Measurements from ENCODE around the gene TRIO. TPM values are rescaled to one million over a fixed set of nuclear protein-coding genes. Genes with fewer than 3 reads are reported as not detected.

The TRIO gene
- total RNA-seq, 1 experiment from 2014 or later: 136 TPM

DNA sequence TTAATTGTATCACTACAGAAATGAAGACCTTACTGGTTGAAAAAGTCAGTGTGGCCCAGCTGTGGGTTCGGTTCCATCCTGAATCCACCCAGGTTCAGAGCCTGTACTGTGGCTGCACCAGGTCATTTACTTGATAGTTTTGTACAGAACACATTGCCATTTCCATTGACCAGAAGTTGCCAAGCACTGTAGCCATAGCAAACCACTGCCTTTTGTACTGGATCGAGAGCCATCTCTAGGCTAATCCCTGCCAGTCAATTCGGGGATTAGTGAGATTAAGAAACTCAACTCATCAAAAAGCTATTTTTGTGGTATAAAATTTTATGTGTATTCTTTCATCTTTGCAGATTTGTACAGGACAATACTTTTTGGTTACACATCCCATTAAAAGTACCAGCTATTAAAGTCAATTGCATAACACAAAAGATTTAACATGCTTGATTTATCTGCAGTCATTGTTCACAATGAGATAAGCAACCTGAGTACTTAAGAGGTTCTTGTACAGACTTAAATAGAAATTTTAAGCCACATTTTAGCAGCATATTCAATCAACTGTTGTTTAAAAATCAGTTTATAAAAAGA, 329.9 kb downstream of the TRIO start:
- Mint-ChIP-seq H3K4me1 (ENCODE audit: insufficient read depth, unreplicated experiment) (peaks cover 8% of the 10 kb centered on the region), H3K27me3 (ENCODE audit: insufficient read depth, unreplicated experiment) (no peaks in the 10 kb centered on the region), H3K27ac (ENCODE audit: low read depth, unreplicated experiment) (no peak overlapping the region), H3K9me3 (ENCODE audit: unreplicated experiment) (no peaks in the 10 kb centered on the region), H3K36me3 (ENCODE audit: insufficient read depth, unreplicated experiment) (peaks cover 70% of the 10 kb centered on the region), H3K4me3 (ENCODE audit: unreplicated experiment) (no peak overlapping the region)
- intact Hi-C loops (cut with micrococcal nuclease): no loop called here
- ChIA-PET POLR2A (interaction anchor here (0.6 kb wide), 1 partner anchor 10 kb away, joined by 3 read pairs; no protein-coding TSS in a partner anchor), CTCF (interaction anchor here (1.0 to 1.2 kb wide), 2 partner anchors 11 to 176 kb away, joined by 3 to 4 read pairs; no protein-coding TSS in a partner anchor)
- no TSS peak for BruUV-seq (replicated peaks)
- no peak for DNase-seq (ENCODE audit: unreplicated experiment)
- TF ChIP-seq, protein P1, sequence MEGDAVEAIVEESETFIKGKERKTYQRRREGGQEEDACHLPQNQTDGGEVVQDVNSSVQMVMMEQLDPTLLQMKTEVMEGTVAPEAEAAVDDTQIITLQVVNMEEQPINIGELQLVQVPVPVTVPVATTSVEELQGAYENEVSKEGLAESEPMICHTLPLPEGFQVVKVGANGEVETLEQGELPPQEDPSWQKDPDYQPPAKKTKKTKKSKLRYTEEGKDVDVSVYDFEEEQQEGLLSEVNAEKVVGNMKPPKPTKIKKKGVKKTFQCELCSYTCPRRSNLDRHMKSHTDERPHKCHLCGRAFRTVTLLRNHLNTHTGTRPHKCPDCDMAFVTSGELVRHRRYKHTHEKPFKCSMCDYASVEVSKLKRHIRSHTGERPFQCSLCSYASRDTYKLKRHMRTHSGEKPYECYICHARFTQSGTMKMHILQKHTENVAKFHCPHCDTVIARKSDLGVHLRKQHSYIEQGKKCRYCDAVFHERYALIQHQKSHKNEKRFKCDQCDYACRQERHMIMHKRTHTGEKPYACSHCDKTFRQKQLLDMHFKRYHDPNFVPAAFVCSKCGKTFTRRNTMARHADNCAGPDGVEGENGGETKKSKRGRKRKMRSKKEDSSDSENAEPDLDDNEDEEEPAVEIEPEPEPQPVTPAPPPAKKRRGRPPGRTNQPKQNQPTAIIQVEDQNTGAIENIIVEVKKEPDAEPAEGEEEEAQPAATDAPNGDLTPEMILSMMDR (IDR thresholded peaks at IDR 0.05; ENCODE audit: unreplicated experiment): no peak

DNA sequence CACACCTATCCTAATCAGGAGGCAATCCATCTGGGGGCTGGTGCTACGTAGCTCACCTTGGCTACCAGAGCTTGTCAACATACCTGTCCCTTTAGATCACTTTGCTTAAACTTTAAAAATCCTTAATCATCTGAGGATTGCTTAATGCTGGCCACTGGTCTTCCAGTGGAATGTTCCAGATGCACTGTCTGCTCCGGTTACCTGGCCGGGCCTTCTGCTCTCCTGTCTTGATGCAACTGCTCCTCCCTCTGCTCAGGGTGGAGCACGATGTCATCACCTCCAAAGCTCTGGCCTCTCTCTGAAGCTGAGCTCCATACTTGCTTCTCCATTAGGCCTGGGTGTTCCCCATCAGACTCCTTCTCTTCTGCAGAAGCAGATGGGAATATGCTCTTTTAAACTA, 331.9 kb downstream of the TRIO start:
- peaks cover 68% of the 10 kb centered on the region for H3K36me3 Mint-ChIP-seq (ENCODE audit: insufficient read depth, unreplicated experiment)
- no peaks in the 10 kb centered on the region for H3K27me3 Mint-ChIP-seq (ENCODE audit: insufficient read depth, unreplicated experiment)
- POLR2A ChIA-PET: interaction anchor here (1.2 kb wide), 1 partner anchor 12 kb away, joined by 3 read pairs; no protein-coding TSS in a partner anchor

DNA sequence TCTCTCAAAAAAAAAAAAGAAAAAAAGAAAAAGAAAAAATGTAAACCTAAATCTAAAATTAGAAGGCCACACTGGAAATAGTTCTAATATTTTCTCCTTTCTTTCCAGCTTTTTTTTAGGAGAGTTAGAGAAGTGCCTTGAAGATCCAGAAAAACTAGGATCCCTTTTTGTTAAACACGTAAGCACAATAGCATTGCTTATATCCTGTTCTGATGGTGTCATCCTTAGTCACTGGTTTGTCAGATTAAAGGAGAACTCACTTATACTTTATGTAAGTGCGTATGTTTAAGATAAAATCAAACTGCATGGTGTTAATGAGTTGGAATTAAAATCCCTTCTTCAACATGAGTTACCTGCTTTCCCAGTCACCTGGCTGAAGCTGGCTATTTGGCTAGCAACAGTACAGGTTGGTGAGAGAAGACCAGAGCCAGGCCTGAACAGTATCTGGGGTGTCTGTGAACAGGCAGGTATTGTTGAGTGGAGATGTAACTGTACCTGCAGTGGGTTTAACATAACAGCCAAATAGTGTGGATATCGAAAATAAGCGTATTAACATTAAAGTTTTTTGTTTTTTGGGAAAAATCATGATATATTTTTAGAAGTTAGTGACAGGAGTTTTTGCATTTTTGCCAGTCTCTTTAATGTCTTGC, 333.8 kb downstream of the TRIO start:
- TF ChIP-seq, protein P1 (IDR thresholded peaks at IDR 0.05; ENCODE audit: unreplicated experiment): no peak
- Mint-ChIP-seq H3K27ac (ENCODE audit: low read depth, unreplicated experiment) (peak overlapping the region; percentile 36), H3K36me3 (ENCODE audit: insufficient read depth, unreplicated experiment) (peaks cover 70% of the 10 kb centered on the region), H3K9me3 (ENCODE audit: unreplicated experiment) (no peaks in the 10 kb centered on the region), H3K27me3 (ENCODE audit: insufficient read depth, unreplicated experiment) (no peaks in the 10 kb centered on the region), H3K4me3 (ENCODE audit: unreplicated experiment) (no peak overlapping the region), H3K4me1 (ENCODE audit: insufficient read depth, unreplicated experiment) (peaks cover 8% of the 10 kb centered on the region)
- BruUV-seq (replicated peaks): no TSS peak
- peak; percentile 6 for DNase-seq (ENCODE audit: unreplicated experiment)
- ChIA-PET POLR2A (interaction anchor here (0.9 kb wide), 1 partner anchor 22 kb away, joined by 3 read pairs; no protein-coding TSS in a partner anchor), CTCF (interaction anchor here (3.2 kb wide), 1 partner anchor 172 kb away, joined by 25 read pairs; no protein-coding TSS in a partner anchor)
- intact Hi-C loops (cut with micrococcal nuclease): no loop called here

More for the DNA sequence above, 331.9 kb downstream of the TRIO start:
- intact Hi-C loops (cut with micrococcal nuclease): no loop called here
- H3K4me1 Mint-ChIP-seq (ENCODE audit: insufficient read depth, unreplicated experiment): peaks cover 8% of the 10 kb centered on the region
- H3K27ac Mint-ChIP-seq (ENCODE audit: low read depth, unreplicated experiment): peak overlapping the region; percentile 77
- CTCF ChIA-PET: interaction anchor here (0.6 to 3.2 kb wide), 8 partner anchors 14 to 503 kb away, joined by 3 to 25 read pairs (median 3); no protein-coding TSS in a partner anchor
- no peaks in the 10 kb centered on the region for H3K9me3 Mint-ChIP-seq (ENCODE audit: unreplicated experiment)
- TF ChIP-seq, protein P1 (IDR thresholded peaks at IDR 0.05; ENCODE audit: unreplicated experiment): no peak
- H3K4me3 Mint-ChIP-seq (ENCODE audit: unreplicated experiment): no peak overlapping the region
- BruUV-seq (replicated peaks): no TSS peak
- DNase-seq (ENCODE audit: unreplicated experiment): peak; percentile 52

DNA sequence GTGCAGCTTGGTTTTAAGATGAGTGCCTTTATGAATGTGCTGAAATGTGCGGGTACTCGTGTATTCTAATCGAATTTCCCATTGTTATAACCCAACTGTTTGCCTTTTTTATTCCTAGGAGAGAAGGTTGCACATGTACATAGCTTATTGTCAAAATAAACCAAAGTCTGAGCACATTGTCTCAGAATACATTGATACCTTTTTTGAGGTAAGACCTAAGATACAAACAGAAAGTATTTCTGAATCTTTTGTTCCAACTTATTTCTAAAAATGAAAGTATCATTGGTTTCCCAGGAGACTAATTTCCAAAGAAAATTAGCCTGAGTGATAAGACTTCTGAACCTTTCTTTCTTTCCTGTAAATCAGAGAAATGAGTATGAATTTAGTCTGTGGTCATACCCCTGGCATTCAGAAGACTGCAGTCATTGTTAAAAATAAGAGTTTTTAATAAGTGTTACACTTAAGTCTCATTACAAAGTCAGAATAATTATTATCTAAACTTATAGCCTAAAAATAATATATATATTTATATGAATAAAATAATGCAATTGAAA, 336.1 kb downstream of the TRIO start:
- intact Hi-C loops (cut with micrococcal nuclease): no loop called here
- no TSS peak for BruUV-seq (replicated peaks)
- POLR2A ChIA-PET: no interaction called here
- Mint-ChIP-seq H3K36me3 (ENCODE audit: insufficient read depth, unreplicated experiment) (peaks cover 85% of the 10 kb centered on the region), H3K27ac (ENCODE audit: low read depth, unreplicated experiment) (no peak overlapping the region), H3K4me1 (ENCODE audit: insufficient read depth, unreplicated experiment) (peaks cover 8% of the 10 kb centered on the region), H3K9me3 (ENCODE audit: unreplicated experiment) (no peaks in the 10 kb centered on the region), H3K27me3 (ENCODE audit: insufficient read depth, unreplicated experiment) (no peaks in the 10 kb centered on the region), H3K4me3 (ENCODE audit: unreplicated experiment) (no peak overlapping the region)
- no peak for DNase-seq (ENCODE audit: unreplicated experiment)
- CTCF ChIA-PET: interaction anchor here (0.9 to 1.0 kb wide), 2 partner anchors 82 to 169 kb away, joined by 3 to 5 read pairs; no protein-coding TSS in a partner anchor
- TF ChIP-seq, protein P1 (IDR thresholded peaks at IDR 0.05; ENCODE audit: unreplicated experiment): no peak

Measured in MCF 10A (cell line).